HepG2 (cell line): Measurements from ENCODE around the gene SLC35F1.

Experiments
- HES4 ChIP-seq: sonication (generic); formaldehyde crosslinking; IDR thresholded peaks from 2 replicates; pipeline ENCODE4 v1.9.0; 2021; ENCODE audit warnings: mild to moderate bottlenecking, missing genetic modification reagents, borderline replicate concordance
- NFIC ChIP-seq: IDR thresholded peaks from 2 replicates; pipeline ENCODE4 v1.6.1; 2012; ENCODE audit warnings: mild to moderate bottlenecking, low read length, inconsistent platforms
- TF ChIP-seq, protein P1 (sequence below): sonication (generic); formaldehyde crosslinking; conservative IDR thresholded peaks from 2 replicates; pipeline ENCODE4 v1.4.0; 2020; ENCODE audit warnings: missing genetic modification reagents

DNA sequence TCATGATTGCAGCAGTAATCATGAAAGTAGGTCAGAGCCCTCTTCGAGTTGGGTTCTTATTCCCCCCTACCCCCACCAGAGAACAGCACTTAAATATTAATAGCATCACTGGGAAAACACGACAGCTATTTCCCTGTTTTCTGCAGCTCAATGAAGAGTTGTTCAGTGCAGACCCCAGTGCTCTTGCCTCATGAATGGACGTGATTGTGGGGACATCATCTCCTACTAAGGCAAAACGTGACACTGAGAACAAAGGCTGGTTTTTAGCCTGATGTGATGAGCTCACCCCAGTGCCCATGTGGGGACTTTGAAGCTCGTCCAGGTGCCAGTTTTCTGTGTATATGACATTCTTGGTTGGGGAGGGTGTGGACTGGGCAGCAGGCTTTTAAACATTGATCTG lies 105.9 kb downstream of the SLC35F1 start:
- TF ChIP-seq, protein P1, sequence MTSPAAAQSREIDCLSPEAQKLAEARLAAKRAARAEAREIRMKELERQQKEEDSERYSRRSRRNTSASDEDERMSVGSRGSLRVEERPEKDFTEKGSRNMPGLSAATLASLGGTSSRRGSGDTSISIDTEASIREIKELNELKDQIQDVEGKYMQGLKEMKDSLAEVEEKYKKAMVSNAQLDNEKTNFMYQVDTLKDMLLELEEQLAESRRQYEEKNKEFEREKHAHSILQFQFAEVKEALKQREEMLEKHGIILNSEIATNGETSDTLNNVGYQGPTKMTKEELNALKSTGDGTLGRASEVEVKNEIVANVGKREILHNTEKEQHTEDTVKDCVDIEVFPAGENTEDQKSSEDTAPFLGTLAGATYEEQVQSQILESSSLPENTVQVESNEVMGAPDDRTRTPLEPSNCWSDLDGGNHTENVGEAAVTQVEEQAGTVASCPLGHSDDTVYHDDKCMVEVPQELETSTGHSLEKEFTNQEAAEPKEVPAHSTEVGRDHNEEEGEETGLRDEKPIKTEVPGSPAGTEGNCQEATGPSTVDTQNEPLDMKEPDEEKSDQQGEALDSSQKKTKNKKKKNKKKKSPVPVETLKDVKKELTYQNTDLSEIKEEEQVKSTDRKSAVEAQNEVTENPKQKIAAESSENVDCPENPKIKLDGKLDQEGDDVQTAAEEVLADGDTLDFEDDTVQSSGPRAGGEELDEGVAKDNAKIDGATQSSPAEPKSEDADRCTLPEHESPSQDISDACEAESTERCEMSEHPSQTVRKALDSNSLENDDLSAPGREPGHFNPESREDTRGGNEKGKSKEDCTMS (CRISPR knock-in tag), result no peak
- no peak for TF ChIP-seq NFIC
- no peak for TF ChIP-seq HES4 (CRISPR knock-in tag)
